ENCODE results near the gene GOLT1A.
"Not testable (repeated sequence)": the region's sequence is repeated elsewhere in the genome, so short reads cannot be mapped to it uniquely, and the experiment has no call there.

DNA sequence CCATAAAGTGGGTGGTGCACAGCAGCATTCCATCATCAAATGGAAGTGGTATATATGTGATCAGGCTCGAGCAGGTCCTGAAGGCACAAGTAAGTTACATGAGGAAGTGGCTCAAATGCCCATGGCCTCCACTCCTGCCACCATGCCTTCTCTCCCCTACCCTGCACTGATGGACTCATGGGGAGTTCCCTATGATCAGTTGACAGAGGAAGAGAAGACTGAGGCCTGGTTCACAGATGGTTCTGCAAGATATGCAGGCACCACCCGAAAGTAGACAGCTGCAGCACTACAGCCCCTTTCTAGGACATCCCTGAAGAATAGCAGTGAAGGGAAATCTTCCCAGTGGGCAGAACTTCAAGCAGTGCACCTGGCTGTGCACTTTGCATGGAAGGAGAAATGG is 24.7 kb upstream of the GOLT1A start:
- TF ChIP-seq HDAC6 (IDR thresholded peaks at IDR 0.05; ENCODE audit: low read depth, low read length); POLR2A (IDR thresholded peaks at IDR 0.05; ENCODE audit: control extremely low read depth in 1 of 2, low read depth in 2 of 2, low read length in 2 of 2): not testable (repeated sequence)
